GM23338 (cell line): Measurements from ENCODE around the gene ACTR5. TPM values are rescaled to one million over a fixed set of nuclear protein-coding genes. Genes with fewer than 3 reads are reported as not detected.

Source experiments
- ATAC-seq: fragments of 200-7000 bp; cut with Tn5 transposase; 3 replicates; pipeline ENCODE4 v1.9.1; 2020
- DNase-seq: peaks from one replicate; pipeline ENCODE4 v3.0.0-alpha.2; 2015; ENCODE audit warnings: low spot score
- H2AFZ ChIP-seq: fragments of 200-600 bp; sonication (generic); 2 replicates; pipeline ENCODE4 v1.8.0; 2016; ENCODE audit warnings: antibody characterized with exemption, mild to moderate bottlenecking, moderate library complexity
- H3F3A ChIP-seq: fragments of 200-600 bp; sonication (generic); replicated peaks from 2 replicates; pipeline ENCODE4 v1.8.0; 2017; ENCODE audit warnings: antibody characterized with exemption, mixed run types, low read depth
- H3K27ac ChIP-seq: fragments of 200-600 bp; sonication (generic); 2 replicates; pipeline ENCODE4 v1.6.1; 2016; ENCODE audit warnings: low read depth
- H3K27me3 ChIP-seq: fragments of 200-600 bp; sonication (generic); 2 replicates; pipeline ENCODE4 v1.8.0; 2016; ENCODE audit warnings: mild to moderate bottlenecking, mixed run types, moderate library complexity; ENCODE audit not compliant: insufficient read depth
- H3K36me3 ChIP-seq: fragments of 200-600 bp; sonication (generic); 2 replicates; pipeline ENCODE4 v1.8.0; 2016; ENCODE audit warnings: mild to moderate bottlenecking; ENCODE audit not compliant: insufficient read depth
- H3K4me1 ChIP-seq: fragments of 200-600 bp; sonication (generic); 2 replicates; pipeline ENCODE4 v1.8.0; 2016; ENCODE audit warnings: mild to moderate bottlenecking, moderate library complexity; ENCODE audit not compliant: insufficient read depth
- H3K4me2 ChIP-seq: fragments of 200-600 bp; sonication (generic); 2 replicates; pipeline ENCODE4 v1.7.1; 2017; ENCODE audit warnings: mixed run types
- H3K4me3 ChIP-seq: fragments of 200-600 bp; sonication (generic); 2 replicates; pipeline ENCODE4 v1.6.1; 2016; ENCODE audit warnings: mixed run types
- H3K79me2 ChIP-seq: fragments of 200-600 bp; sonication (generic); replicated peaks from 2 replicates; pipeline ENCODE4 v1.8.0; 2017; ENCODE audit warnings: mild to moderate bottlenecking; ENCODE audit not compliant: insufficient read depth
- H3K9me2 ChIP-seq: fragments of 200-600 bp; sonication (generic); 2 replicates; pipeline ENCODE4 v1.8.0; 2017; ENCODE audit not compliant: insufficient read depth
- H4K20me1 ChIP-seq: fragments of 200-600 bp; sonication (generic); replicated peaks from 2 replicates; pipeline ENCODE4 v1.8.0; 2017; ENCODE audit warnings: mild to moderate bottlenecking; ENCODE audit not compliant: insufficient read depth
- H3K27ac Mint-ChIP-seq: 2 replicates; pipeline ENCODE4 v1.8.0; 2020; ENCODE audit warnings: inconsistent platforms, mild to moderate bottlenecking, moderate library complexity, mixed read lengths
- H3K27me3 Mint-ChIP-seq: 3 replicates; pipeline ENCODE4 v1.8.0; 2022; ENCODE audit warnings: low read depth, mild to moderate bottlenecking, moderate library complexity, mixed read lengths, inconsistent platforms; ENCODE audit not compliant: insufficient read depth, poor library complexity
- H3K36me3 Mint-ChIP-seq: 3 replicates; pipeline ENCODE4 v1.8.0; 2021; ENCODE audit warnings: low read depth, mild to moderate bottlenecking, inconsistent platforms, moderate library complexity, mixed read lengths
- H3K4me1 Mint-ChIP-seq: 3 replicates; pipeline ENCODE4 v1.8.0; 2020; ENCODE audit warnings: mild to moderate bottlenecking, inconsistent platforms, mixed read lengths
- H3K4me3 Mint-ChIP-seq: 3 replicates; pipeline ENCODE4 v1.8.0; 2021; ENCODE audit warnings: moderate library complexity, mild to moderate bottlenecking, inconsistent platforms, mixed read lengths
- H3K9me3 Mint-ChIP-seq: 3 replicates; pipeline ENCODE4 v1.8.0; 2020; ENCODE audit warnings: moderate library complexity, mild to moderate bottlenecking, inconsistent platforms, mixed read lengths
- CREB1 ChIP-seq: fragments of 250-450 bp; sonication (Bioruptor Pico); IDR thresholded peaks from 2 replicates; pipeline ENCODE4 v1.5.0; 2020; ENCODE audit warnings: low read depth, mild to moderate bottlenecking, moderate library complexity
- EZH2 ChIP-seq: fragments of 200-600 bp; sonication (generic); IDR thresholded peaks from one replicate; pipeline ENCODE4 v1.8.0; 2017; ENCODE audit warnings: antibody characterized with exemption, mild to moderate bottlenecking, low read depth; ENCODE audit not compliant: unreplicated experiment
- EZH2phosphoT487 ChIP-seq: fragments of 200-600 bp; sonication (generic); IDR thresholded peaks from one replicate; pipeline ENCODE4 v1.8.1; 2018; ENCODE audit warnings: antibody characterized with exemption; ENCODE audit not compliant: unreplicated experiment
- JUNB ChIP-seq: IDR thresholded peaks from one replicate; pipeline ENCODE4 v1.6.1; 2016; ENCODE audit warnings: antibody characterized with exemption; ENCODE audit not compliant: unreplicated experiment
- NANOG ChIP-seq: IDR thresholded peaks from 2 replicates; pipeline ENCODE4 v1.6.1; 2016; ENCODE audit warnings: antibody characterized with exemption, borderline replicate concordance
- POLR2AphosphoS5 ChIP-seq: IDR thresholded peaks from 2 replicates; pipeline ENCODE4 v1.6.1; 2016; ENCODE audit warnings: antibody characterized with exemption, low read depth
- STAT1 ChIP-seq: IDR thresholded peaks from one replicate; pipeline ENCODE4 v1.6.1; 2016; ENCODE audit warnings: antibody characterized with exemption; ENCODE audit not compliant: unreplicated experiment
- ZNF114 ChIP-seq: fragments of 250-450 bp; sonication (Bioruptor Pico); IDR thresholded peaks from 2 replicates; pipeline ENCODE4 v1.5.0; 2020; ENCODE audit warnings: mild to moderate bottlenecking, moderate library complexity
- ZNF331 ChIP-seq: fragments of 250-450 bp; sonication (Bioruptor Pico); IDR thresholded peaks from 2 replicates; pipeline ENCODE4 v1.5.0; 2020; ENCODE audit warnings: low read depth, mild to moderate bottlenecking, moderate library complexity
- polyA plus RNA-seq: library from polyadenylated mRNA; unstranded; fragments of >200 nt; fragmentation: Nextera tagmentation; extraction: Ambion mirVana; gene quantifications from 2 replicates; pipeline ENCODE4 v1.2.1, GENCODE V29; 2016
- total RNA-seq: library from RNA; depleted of rRNA; stranded (reverse); fragments of >200 nt; shearing (Covaris generic); gene quantifications from 2 replicates; pipeline ENCODE4 v1.2.3, GENCODE V29; 2014
- TF ChIP-seq, protein P1 (sequence below): fragments of 250-450 bp; sonication (Bioruptor Pico); IDR thresholded peaks from 2 replicates; pipeline ENCODE4 v1.5.0; 2020; ENCODE audit warnings: mild to moderate bottlenecking, moderate library complexity
- TF ChIP-seq, protein P2 (sequence below): IDR thresholded peaks from one replicate; pipeline ENCODE4 v1.6.1; 2018; ENCODE audit warnings: antibody characterized with exemption; ENCODE audit not compliant: unreplicated experiment
- TF ChIP-seq, protein P3 (sequence below): IDR thresholded peaks from 2 replicates; pipeline ENCODE4 v1.6.1; 2016; ENCODE audit warnings: antibody characterized with exemption
- TF ChIP-seq, protein P4 (sequence below), 2 experiments: fragments of 200-600 bp in 1 of 2; sonication (generic) in 1 of 2; conservative IDR thresholded peaks; 2 replicates each; pipeline versions ENCODE4 v1.5.1 to v1.6.1; 2016 to 2017; ENCODE audit warnings: antibody characterized with exemption in 2 of 2, low read depth in 2 of 2, mild to moderate bottlenecking in 2 of 2, moderate library complexity in 1 of 2

The ACTR5 gene
- total and polyA plus RNA-seq, 2 experiments from 2014 or later: 8.4 to 21.8 TPM

DNA sequence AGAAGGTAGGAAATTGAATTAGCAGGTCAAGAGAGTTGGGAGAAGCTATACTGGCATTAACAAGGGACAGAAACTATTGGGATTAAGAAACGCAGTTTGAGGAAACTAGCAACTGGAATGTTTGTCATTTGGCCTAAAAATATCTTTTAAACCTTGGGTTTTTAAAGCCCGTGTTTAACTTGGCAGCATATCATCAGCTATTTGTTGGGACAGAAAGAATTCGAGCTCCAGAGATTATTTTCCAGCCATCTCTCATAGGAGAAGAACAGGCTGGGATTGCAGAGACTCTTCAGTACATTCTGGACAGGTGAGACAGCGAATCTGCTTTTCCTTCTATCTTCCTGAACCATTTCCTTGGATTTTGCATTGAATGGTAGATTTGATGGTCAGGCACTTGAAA, 17.8 kb downstream of the ACTR5 start:
- Mint-ChIP-seq H3K9me3 (no peaks in the 10 kb centered on the region), H3K27ac (peak overlapping the region; percentile 32; the same call in 1 of the 2 replicates), H3K36me3 (peaks cover 35% of the 10 kb centered on the region), H3K27me3 (peaks cover 4% of the 10 kb centered on the region), H3K4me3 (no peak overlapping the region), H3K4me1 (peaks cover 11% of the 10 kb centered on the region)
- DNase-seq (no peak), ATAC-seq (no peak)
- peak overlapping the region; percentile 40 for H3K27ac ChIP-seq
- H3K4me1 ChIP-seq: peaks cover 16% of the 10 kb centered on the region; the same call in 1 of the 2 replicates
- H3K4me3 ChIP-seq: no peak overlapping the region
- no peak overlapping the region for H2AFZ ChIP-seq
- TF ChIP-seq EZH2: no peak
- TF ChIP-seq, protein P1, sequence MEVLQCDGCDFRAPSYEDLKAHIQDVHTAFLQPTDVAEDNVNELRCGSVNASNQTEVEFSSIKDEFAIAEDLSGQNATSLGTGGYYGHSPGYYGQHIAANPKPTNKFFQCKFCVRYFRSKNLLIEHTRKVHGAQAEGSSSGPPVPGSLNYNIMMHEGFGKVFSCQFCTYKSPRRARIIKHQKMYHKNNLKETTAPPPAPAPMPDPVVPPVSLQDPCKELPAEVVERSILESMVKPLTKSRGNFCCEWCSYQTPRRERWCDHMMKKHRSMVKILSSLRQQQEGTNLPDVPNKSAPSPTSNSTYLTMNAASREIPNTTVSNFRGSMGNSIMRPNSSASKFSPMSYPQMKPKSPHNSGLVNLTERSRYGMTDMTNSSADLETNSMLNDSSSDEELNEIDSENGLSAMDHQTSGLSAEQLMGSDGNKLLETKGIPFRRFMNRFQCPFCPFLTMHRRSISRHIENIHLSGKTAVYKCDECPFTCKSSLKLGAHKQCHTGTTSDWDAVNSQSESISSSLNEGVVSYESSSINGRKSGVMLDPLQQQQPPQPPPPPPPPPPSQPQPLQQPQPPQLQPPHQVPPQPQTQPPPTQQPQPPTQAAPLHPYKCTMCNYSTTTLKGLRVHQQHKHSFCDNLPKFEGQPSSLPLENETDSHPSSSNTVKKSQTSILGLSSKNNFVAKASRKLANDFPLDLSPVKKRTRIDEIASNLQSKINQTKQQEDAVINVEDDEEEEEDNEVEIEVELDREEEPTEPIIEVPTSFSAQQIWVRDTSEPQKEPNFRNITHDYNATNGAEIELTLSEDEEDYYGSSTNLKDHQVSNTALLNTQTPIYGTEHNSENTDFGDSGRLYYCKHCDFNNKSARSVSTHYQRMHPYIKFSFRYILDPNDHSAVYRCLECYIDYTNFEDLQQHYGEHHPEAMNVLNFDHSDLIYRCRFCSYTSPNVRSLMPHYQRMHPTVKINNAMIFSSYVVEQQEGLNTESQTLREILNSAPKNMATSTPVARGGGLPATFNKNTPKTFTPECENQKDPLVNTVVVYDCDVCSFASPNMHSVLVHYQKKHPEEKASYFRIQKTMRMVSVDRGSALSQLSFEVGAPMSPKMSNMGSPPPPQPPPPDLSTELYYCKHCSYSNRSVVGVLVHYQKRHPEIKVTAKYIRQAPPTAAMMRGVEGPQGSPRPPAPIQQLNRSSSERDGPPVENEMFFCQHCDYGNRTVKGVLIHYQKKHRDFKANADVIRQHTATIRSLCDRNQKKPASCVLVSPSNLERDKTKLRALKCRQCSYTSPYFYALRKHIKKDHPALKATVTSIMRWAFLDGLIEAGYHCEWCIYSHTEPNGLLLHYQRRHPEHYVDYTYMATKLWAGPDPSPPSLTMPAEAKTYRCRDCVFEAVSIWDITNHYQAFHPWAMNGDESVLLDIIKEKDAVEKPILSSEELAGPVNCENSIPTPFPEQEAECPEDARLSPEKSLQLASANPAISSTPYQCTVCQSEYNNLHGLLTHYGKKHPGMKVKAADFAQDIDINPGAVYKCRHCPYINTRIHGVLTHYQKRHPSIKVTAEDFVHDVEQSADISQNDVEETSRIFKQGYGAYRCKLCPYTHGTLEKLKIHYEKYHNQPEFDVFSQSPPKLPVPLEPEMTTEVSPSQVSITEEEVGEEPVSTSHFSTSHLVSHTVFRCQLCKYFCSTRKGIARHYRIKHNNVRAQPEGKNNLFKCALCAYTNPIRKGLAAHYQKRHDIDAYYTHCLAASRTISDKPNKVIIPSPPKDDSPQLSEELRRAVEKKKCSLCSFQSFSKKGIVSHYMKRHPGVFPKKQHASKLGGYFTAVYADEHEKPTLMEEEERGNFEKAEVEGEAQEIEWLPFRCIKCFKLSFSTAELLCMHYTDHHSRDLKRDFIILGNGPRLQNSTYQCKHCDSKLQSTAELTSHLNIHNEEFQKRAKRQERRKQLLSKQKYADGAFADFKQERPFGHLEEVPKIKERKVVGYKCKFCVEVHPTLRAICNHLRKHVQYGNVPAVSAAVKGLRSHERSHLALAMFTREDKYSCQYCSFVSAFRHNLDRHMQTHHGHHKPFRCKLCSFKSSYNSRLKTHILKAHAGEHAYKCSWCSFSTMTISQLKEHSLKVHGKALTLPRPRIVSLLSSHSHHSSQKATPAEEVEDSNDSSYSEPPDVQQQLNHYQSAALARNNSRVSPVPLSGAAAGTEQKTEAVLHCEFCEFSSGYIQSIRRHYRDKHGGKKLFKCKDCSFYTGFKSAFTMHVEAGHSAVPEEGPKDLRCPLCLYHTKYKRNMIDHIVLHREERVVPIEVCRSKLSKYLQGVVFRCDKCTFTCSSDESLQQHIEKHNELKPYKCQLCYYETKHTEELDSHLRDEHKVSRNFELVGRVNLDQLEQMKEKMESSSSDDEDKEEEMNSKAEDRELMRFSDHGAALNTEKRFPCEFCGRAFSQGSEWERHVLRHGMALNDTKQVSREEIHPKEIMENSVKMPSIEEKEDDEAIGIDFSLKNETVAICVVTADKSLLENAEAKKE (CRISPR knock-in tag): no peak
- no peak for TF ChIP-seq POLR2AphosphoS5
- no peak for TF ChIP-seq STAT1
- TF ChIP-seq, protein P2, sequence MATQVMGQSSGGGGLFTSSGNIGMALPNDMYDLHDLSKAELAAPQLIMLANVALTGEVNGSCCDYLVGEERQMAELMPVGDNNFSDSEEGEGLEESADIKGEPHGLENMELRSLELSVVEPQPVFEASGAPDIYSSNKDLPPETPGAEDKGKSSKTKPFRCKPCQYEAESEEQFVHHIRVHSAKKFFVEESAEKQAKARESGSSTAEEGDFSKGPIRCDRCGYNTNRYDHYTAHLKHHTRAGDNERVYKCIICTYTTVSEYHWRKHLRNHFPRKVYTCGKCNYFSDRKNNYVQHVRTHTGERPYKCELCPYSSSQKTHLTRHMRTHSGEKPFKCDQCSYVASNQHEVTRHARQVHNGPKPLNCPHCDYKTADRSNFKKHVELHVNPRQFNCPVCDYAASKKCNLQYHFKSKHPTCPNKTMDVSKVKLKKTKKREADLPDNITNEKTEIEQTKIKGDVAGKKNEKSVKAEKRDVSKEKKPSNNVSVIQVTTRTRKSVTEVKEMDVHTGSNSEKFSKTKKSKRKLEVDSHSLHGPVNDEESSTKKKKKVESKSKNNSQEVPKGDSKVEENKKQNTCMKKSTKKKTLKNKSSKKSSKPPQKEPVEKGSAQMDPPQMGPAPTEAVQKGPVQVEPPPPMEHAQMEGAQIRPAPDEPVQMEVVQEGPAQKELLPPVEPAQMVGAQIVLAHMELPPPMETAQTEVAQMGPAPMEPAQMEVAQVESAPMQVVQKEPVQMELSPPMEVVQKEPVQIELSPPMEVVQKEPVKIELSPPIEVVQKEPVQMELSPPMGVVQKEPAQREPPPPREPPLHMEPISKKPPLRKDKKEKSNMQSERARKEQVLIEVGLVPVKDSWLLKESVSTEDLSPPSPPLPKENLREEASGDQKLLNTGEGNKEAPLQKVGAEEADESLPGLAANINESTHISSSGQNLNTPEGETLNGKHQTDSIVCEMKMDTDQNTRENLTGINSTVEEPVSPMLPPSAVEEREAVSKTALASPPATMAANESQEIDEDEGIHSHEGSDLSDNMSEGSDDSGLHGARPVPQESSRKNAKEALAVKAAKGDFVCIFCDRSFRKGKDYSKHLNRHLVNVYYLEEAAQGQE: no peak
- no peak for TF ChIP-seq ZNF331 (CRISPR knock-in tag)
- TF ChIP-seq CREB1 (CRISPR knock-in tag): no peak
- TF ChIP-seq JUNB: no peak
- no peak for TF ChIP-seq NANOG
- TF ChIP-seq EZH2phosphoT487: no peak
- TF ChIP-seq, protein P3, sequence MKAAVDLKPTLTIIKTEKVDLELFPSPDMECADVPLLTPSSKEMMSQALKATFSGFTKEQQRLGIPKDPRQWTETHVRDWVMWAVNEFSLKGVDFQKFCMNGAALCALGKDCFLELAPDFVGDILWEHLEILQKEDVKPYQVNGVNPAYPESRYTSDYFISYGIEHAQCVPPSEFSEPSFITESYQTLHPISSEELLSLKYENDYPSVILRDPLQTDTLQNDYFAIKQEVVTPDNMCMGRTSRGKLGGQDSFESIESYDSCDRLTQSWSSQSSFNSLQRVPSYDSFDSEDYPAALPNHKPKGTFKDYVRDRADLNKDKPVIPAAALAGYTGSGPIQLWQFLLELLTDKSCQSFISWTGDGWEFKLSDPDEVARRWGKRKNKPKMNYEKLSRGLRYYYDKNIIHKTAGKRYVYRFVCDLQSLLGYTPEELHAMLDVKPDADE: no peak
- no peak for TF ChIP-seq ZNF114
- TF ChIP-seq, protein P4, sequence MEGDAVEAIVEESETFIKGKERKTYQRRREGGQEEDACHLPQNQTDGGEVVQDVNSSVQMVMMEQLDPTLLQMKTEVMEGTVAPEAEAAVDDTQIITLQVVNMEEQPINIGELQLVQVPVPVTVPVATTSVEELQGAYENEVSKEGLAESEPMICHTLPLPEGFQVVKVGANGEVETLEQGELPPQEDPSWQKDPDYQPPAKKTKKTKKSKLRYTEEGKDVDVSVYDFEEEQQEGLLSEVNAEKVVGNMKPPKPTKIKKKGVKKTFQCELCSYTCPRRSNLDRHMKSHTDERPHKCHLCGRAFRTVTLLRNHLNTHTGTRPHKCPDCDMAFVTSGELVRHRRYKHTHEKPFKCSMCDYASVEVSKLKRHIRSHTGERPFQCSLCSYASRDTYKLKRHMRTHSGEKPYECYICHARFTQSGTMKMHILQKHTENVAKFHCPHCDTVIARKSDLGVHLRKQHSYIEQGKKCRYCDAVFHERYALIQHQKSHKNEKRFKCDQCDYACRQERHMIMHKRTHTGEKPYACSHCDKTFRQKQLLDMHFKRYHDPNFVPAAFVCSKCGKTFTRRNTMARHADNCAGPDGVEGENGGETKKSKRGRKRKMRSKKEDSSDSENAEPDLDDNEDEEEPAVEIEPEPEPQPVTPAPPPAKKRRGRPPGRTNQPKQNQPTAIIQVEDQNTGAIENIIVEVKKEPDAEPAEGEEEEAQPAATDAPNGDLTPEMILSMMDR (conservative IDR thresholded peaks at IDR 0.05; ENCODE audit: low read depth in 2 of 2): no peak
- no peaks in the 10 kb centered on the region for H3K9me2 ChIP-seq
- no peaks in the 10 kb centered on the region for H3K27me3 ChIP-seq
- no peaks in the 10 kb centered on the region for H4K20me1 ChIP-seq
- H3F3A ChIP-seq: no peaks in the 10 kb centered on the region; the same call in 1 of the 2 replicates
- H3K36me3 ChIP-seq: peaks cover 18% of the 10 kb centered on the region; the same call in 1 of the 2 replicates
- no peak overlapping the region for H3K4me2 ChIP-seq
- H3K79me2 ChIP-seq: no peaks in the 10 kb centered on the region
